ACC112 (cell line): ENCODE measurements around the gene SPATS2L.

Source experiments
- H2AFZ ChIP-seq: fragments of 200-600 bp; sonication (generic); one replicate; pipeline ENCODE4 v1.6.0; 2017; ENCODE audit warnings: antibody characterized with exemption, low read length; ENCODE audit not compliant: unreplicated experiment
- H3K27ac ChIP-seq: fragments of 200-600 bp; sonication (generic); 2 replicates; pipeline ENCODE4 v1.5.1; 2014; ENCODE audit warnings: low read depth, mild to moderate bottlenecking, antibody characterized with exemption, low read length, moderate library complexity
- H3K27me3 ChIP-seq: fragments of 200-600 bp; sonication (generic); 2 replicates; pipeline ENCODE4 v1.6.1; 2014; ENCODE audit warnings: mild to moderate bottlenecking, antibody characterized with exemption, low read length, moderate library complexity, mixed read lengths; ENCODE audit not compliant: insufficient read depth
- H3K36me3 ChIP-seq: fragments of 200-600 bp; sonication (generic); 2 replicates; pipeline ENCODE4 v1.6.1; 2016; ENCODE audit warnings: mild to moderate bottlenecking, antibody characterized with exemption, low read length, moderate library complexity, mixed read lengths; ENCODE audit not compliant: insufficient read depth
- H3K4me1 ChIP-seq: fragments of 200-600 bp; sonication (generic); one replicate; pipeline ENCODE4 v1.6.1; 2016; ENCODE audit warnings: low read length, mixed read lengths; ENCODE audit not compliant: insufficient read depth, unreplicated experiment, control insufficient read depth
- H3K4me3 ChIP-seq: fragments of 200-600 bp; sonication (generic); 2 replicates; pipeline ENCODE4 v1.5.1; 2014; ENCODE audit warnings: mild to moderate bottlenecking, low read depth, low read length
- H3K79me2 ChIP-seq: fragments of 200-600 bp; sonication (generic); one replicate; pipeline ENCODE4 v1.6.0; 2016; ENCODE audit warnings: low read length; ENCODE audit not compliant: control insufficient read depth, unreplicated experiment, insufficient read depth

SPATS2L gene

DNA sequence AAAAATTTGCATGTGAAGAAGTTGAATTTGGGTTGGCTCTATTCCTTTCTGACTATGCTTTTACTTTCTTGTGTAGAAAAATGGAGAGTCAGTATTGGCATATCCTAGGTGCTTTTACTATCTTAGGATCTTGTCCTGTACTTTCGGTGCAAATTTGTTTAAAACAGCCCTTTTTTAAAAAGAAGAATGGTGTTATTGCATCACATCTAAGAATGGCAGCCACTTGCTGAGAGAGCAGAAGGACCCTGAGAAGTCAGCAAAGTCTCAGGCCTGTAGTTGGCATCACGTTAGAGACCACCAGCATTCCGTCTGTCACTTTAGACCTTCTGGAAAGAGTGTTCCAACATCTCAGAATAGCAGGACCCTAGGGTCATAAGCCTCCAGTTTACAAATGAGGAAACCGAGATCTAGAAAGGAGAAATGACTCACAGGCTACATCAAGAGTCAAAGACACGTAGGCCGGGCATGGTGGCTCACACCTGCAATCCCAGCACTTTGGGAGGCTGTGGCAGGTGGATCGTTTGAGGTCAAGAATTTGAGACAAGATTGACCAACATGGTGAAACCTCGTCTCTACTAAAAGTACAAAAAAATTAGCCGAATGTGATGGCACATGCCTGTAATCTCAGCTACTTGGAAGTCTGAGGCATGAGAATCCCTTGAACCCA, 42.5 kb downstream of the SPATS2L start:
- H3K36me3 ChIP-seq, result no peaks in the 10 kb centered on the region
- no peak overlapping the region for H2AFZ ChIP-seq
- peaks cover 81% of the 10 kb centered on the region for H3K79me2 ChIP-seq
- H3K4me3 ChIP-seq, result no peak overlapping the region
- H3K27ac ChIP-seq, result no peak overlapping the region
- peaks cover 23% of the 10 kb centered on the region for H3K4me1 ChIP-seq
- H3K27me3 ChIP-seq, result no peaks in the 10 kb centered on the region

DNA sequence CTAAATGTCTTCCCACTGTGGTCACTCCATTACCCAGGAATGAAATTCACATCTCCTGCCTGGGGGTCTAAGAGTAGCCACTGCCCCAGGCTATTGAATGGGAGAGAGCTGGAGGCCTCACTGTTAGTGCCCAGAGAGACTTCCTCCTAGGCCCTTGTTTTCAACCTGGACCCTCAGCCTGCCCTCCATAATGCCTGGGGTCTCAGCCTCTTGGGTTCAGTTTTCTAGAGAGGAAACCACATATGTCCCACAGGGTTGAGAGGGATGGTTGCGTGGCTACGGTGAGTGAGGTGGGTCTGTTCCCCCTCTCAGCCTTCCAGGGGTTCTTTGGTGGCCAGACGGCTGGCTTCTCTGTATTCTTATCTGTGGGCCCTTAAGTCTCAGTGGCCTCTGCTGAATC, 43.4 kb downstream of the SPATS2L start:
- Histone ChIP-seq H2AFZ (no peak overlapping the region), H3K79me2 (peaks cover 82% of the 10 kb centered on the region), H3K4me1 (peaks cover 23% of the 10 kb centered on the region), H3K27me3 (no peaks in the 10 kb centered on the region), H3K27ac (no peak overlapping the region), H3K36me3 (no peaks in the 10 kb centered on the region), H3K4me3 (no peak overlapping the region)

DNA sequence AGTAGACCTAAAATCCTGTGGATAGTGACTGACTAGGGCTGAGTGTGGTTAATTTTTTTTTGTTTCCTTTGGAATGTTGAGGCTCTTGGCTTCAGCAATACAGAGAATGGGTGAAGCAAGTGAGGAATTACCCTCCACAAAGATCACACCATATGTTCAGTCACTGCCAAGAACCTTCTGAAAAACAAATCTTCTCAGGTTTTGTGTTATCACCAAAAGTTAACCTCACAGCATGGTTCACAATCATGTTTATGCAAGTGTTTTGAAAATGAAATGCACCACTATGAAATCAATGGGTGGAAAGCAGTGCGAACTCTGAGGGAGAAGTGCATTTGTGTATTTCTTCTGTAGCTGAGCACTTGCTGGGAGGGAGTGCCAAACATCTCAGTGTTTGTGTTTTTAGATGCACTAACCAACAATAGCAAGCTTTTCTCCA, 44.4 kb downstream of the SPATS2L start:
- H2AFZ ChIP-seq, result no peak overlapping the region
- no peak overlapping the region for H3K4me3 ChIP-seq
- H3K27ac ChIP-seq, result 0 out of 2 replicates have a peak overlapping the region, but pooled peaks have one; percentile 7
- no peaks in the 10 kb centered on the region for H3K36me3 ChIP-seq
- H3K4me1 ChIP-seq, result peaks cover 23% of the 10 kb centered on the region
- no peaks in the 10 kb centered on the region for H3K27me3 ChIP-seq
- peaks cover 82% of the 10 kb centered on the region for H3K79me2 ChIP-seq

DNA sequence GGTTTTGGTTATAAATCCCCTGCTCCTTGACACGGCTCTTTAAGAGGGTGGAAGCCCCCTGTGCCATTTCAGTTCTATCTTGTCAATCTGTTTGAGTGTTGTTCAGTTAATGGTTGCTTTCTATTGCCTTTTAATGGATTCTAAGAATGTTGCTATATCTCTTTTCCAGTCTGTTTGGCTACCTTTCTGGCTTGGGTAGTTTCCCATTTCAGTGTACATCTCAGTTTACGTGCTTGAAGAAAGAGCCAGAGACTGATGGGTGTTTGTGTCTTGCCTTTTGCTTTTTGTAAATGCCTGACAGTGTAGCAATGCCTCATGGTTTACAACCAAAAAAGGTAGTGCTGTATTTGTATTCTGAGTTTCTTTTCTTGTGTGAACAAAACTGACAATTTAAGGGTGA, 45.3 kb downstream of the SPATS2L start:
- Histone ChIP-seq H3K27me3 (no peaks in the 10 kb centered on the region), H3K36me3 (no peaks in the 10 kb centered on the region), H2AFZ (no peak overlapping the region), H3K4me1 (peaks cover 31% of the 10 kb centered on the region), H3K27ac (no peak overlapping the region), H3K79me2 (peaks cover 79% of the 10 kb centered on the region), H3K4me3 (no peak overlapping the region)

DNA sequence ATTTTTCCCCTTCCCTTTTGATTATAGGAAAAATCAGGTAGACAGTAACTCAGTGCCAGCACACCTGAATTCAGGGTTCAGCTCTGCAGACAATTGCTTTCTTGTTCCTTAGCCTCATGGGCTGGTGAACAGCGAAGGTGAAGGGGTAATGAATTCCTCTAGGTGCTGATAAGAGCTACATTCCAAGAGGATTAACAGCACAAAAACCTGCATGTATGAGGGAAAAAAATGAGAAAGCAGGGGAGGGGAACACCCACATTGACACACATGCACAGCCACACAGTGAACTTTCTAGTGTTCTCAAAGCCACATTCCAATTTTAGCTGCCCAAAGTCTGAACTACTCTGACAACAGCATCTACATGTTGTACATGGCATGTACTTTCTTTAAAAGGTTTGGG, 46.1 kb downstream of the SPATS2L start:
- peaks cover 75% of the 10 kb centered on the region for H3K79me2 ChIP-seq
- H3K4me1 ChIP-seq, result peaks cover 38% of the 10 kb centered on the region
- H2AFZ ChIP-seq, result no peak overlapping the region
- H3K4me3 ChIP-seq, result peak overlapping the region; percentile 21; the same call in 1 of the 2 replicates
- no peaks in the 10 kb centered on the region for H3K27me3 ChIP-seq
- peak overlapping the region; percentile 30; the same call in 1 of the 2 replicates for H3K27ac ChIP-seq
- H3K36me3 ChIP-seq, result no peaks in the 10 kb centered on the region

DNA sequence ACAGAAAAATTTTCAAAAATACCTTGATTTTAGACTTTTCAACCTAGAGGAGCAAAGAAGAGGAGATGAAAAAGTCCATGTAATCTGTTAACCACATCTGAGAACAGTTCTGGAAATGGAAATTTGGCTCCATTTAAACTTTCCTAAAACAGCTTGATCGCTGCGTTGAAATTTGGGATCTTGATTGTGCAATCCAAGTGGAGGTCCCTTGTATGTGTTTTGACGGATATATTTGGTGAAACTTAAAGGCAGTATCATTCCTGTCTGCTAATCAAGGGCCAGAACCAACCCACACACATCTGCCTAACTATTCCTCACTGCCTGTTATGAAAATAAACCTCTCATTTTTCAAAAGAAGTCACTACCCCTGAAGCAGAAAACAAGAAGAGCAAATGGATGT, 46.6 kb downstream of the SPATS2L start:
- H3K4me3 ChIP-seq, result peak overlapping the region; percentile 21; the same call in 1 of the 2 replicates
- H3K27me3 ChIP-seq, result no peaks in the 10 kb centered on the region
- no peaks in the 10 kb centered on the region for H3K36me3 ChIP-seq
- no peak overlapping the region for H2AFZ ChIP-seq
- peaks cover 75% of the 10 kb centered on the region for H3K79me2 ChIP-seq
- peaks cover 41% of the 10 kb centered on the region for H3K4me1 ChIP-seq
- H3K27ac ChIP-seq, result peak overlapping the region; percentile 30; the same call in 1 of the 2 replicates

DNA sequence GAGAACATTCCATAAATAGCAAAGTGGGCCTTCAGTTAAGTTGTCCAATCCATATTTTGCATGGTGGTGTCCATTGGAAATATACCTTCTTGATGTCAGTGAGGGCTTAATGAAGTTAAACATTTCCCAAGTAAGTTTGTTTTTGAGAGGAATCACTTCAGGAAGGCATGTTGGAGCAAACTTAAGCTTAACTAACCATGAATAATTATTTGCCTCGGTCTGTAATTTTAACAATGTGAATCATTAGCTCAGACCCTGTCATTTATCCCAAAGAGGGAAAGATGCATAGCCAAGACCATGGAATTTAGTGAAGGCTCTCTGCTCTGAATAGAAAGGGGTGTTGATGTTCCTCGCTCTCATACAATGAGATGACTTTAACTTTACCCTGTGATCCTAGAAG, 47.4 kb downstream of the SPATS2L start:
- Histone ChIP-seq H3K4me1 (peaks cover 41% of the 10 kb centered on the region), H3K27ac (no peak overlapping the region), H2AFZ (no peak overlapping the region), H3K27me3 (no peaks in the 10 kb centered on the region), H3K4me3 (no peak overlapping the region), H3K79me2 (peaks cover 74% of the 10 kb centered on the region), H3K36me3 (no peaks in the 10 kb centered on the region)

DNA sequence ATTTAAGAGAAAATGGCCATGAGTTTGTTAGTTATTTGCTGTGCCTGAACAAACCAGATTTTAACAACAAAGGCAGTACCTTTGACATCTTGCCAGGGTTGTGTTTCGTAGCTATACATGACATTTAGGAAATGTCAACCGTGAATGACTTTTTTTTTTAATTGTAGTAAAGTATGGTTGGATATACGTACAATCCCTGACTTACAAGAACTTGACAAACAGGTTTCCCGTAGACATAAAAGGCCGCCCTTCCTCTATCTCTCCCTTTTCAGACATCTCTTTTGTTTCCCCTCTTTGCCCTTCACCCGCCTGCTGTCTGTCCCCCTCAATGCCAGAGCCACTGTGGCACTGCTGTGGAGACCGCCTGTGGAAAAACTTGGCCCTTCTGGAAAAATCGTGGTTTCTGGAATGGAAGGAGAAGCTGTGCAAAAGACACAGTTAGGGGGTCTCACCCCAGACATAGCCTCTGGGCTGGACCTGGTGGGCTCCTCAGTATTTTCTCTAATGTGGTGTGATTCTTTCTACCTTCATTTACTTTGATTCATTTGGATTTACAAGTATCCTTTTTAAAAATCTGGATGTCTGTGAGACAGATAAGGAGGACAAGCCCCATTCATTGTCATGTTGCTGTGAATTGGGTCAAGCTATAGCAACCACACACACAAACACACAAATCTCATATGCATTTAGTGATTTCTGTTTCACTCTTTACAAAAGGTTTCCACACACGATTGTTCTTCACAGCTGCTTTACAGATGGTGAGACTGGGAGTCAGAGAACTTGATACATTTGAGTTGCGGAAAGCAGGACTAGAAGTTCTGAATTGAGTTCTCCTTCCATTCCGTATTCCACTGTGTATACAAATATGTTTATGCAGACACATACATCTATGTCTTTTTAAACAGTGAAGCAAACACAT, 48.6 kb downstream of the SPATS2L start:
- peaks cover 41% of the 10 kb centered on the region for H3K4me1 ChIP-seq
- peaks cover 74% of the 10 kb centered on the region for H3K79me2 ChIP-seq
- H3K27ac ChIP-seq, result no peak overlapping the region
- H3K36me3 ChIP-seq, result no peaks in the 10 kb centered on the region
- H3K27me3 ChIP-seq, result no peaks in the 10 kb centered on the region
- no peak overlapping the region for H3K4me3 ChIP-seq
- no peak overlapping the region for H2AFZ ChIP-seq

DNA sequence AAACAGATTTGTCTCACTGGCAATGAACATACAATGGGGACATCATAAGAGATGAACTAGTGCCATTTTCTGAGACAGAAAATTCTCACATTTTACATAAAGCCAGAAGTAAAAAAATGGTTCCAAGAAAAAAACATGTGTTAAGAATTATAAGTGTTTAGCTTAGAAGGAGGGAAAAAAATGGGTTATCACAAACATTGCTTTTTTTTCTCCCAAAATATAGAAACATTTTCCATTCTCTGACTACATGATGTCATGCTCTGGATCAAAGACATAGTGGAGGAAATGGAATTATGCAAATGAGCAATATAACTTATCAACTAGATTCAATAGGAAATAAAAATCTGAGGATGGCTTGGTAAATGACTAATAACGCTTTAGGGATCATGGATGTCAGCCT, 49.8 kb downstream of the SPATS2L start:
- Histone ChIP-seq H2AFZ (no peak overlapping the region), H3K27me3 (no peaks in the 10 kb centered on the region), H3K27ac (no peak overlapping the region), H3K4me1 (peaks cover 35% of the 10 kb centered on the region), H3K36me3 (no peaks in the 10 kb centered on the region), H3K4me3 (no peak overlapping the region), H3K79me2 (peaks cover 76% of the 10 kb centered on the region)

DNA sequence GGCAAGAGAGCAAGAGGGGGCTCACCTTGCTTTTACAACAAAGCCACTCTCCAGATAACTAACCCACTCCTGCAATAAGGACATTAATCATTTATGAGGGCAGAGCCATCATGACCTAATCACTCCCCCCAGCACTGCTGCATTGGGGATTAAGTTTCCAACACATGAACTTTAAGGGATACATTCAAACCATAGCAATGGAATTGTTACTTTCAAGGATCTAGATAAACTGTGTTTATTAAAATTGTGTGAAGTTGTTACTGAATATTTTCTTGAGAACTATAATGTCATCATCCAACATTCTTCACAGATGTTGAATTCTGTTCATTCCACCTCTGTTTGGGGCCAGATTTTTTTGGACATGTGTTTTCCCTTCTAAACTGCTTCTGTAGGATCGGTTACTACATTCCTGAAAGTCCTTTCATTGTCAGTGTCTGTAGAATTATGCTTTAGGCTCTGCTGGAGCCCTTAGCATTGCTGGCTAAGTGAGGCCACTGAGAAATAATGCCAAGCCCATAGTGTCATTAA, 50.4 kb downstream of the SPATS2L start:
- H3K27me3 ChIP-seq, result no peaks in the 10 kb centered on the region
- H3K4me3 ChIP-seq, result no peak overlapping the region
- H3K36me3 ChIP-seq, result no peaks in the 10 kb centered on the region
- H3K79me2 ChIP-seq, result peaks cover 70% of the 10 kb centered on the region
- H3K27ac ChIP-seq, result no peak overlapping the region
- peaks cover 29% of the 10 kb centered on the region for H3K4me1 ChIP-seq
- no peak overlapping the region for H2AFZ ChIP-seq
